Mesothelial cell of epicardium (in vitro differentiated cells): Measurements from ENCODE around the gene ACTR10. TPM values are rescaled to one million over a fixed set of nuclear protein-coding genes. Genes with fewer than 3 reads are reported as not detected.

Experiments
- DNase-seq, 2 experiments: peaks; one replicate each; pipeline ENCODE4 v3.0.0; 2021; ENCODE audit warnings: low spot score in 2 of 2; ENCODE audit not compliant: unreplicated experiment in 2 of 2
- H3K27ac Mint-ChIP-seq: 2 replicates; pipeline ENCODE4 v1.8.0; 2021; ENCODE audit warnings: mixed read lengths
- H3K27me3 Mint-ChIP-seq: 2 replicates; pipeline ENCODE4 v1.8.0; 2021; ENCODE audit warnings: low read depth, mixed read lengths
- H3K36me3 Mint-ChIP-seq: 2 replicates; pipeline ENCODE4 v1.8.0; 2021; ENCODE audit warnings: mixed read lengths
- H3K4me1 Mint-ChIP-seq: 2 replicates; pipeline ENCODE4 v1.8.0; 2021; ENCODE audit warnings: mixed read lengths
- H3K4me3 Mint-ChIP-seq: 2 replicates; pipeline ENCODE4 v1.8.0; 2021; ENCODE audit warnings: mild to moderate bottlenecking, moderate library complexity, mixed read lengths
- H3K9me3 Mint-ChIP-seq: 2 replicates; pipeline ENCODE4 v1.8.0; 2021; ENCODE audit warnings: mixed read lengths
- total RNA-seq: library from RNA; stranded (reverse); gene quantifications from 3 replicates; pipeline ENCODE4 v1.2.1, GENCODE V29; 2021
- TF ChIP-seq, protein P1 (sequence below): fragments of 200-600 bp; sonication (generic); IDR thresholded peaks from one replicate; pipeline ENCODE4 v1.5.0; 2021; ENCODE audit warnings: antibody characterized with exemption; ENCODE audit not compliant: unreplicated experiment

Gene ACTR10
- total RNA-seq, 1 donor from 2014 or later = 67.1 TPM

DNA sequence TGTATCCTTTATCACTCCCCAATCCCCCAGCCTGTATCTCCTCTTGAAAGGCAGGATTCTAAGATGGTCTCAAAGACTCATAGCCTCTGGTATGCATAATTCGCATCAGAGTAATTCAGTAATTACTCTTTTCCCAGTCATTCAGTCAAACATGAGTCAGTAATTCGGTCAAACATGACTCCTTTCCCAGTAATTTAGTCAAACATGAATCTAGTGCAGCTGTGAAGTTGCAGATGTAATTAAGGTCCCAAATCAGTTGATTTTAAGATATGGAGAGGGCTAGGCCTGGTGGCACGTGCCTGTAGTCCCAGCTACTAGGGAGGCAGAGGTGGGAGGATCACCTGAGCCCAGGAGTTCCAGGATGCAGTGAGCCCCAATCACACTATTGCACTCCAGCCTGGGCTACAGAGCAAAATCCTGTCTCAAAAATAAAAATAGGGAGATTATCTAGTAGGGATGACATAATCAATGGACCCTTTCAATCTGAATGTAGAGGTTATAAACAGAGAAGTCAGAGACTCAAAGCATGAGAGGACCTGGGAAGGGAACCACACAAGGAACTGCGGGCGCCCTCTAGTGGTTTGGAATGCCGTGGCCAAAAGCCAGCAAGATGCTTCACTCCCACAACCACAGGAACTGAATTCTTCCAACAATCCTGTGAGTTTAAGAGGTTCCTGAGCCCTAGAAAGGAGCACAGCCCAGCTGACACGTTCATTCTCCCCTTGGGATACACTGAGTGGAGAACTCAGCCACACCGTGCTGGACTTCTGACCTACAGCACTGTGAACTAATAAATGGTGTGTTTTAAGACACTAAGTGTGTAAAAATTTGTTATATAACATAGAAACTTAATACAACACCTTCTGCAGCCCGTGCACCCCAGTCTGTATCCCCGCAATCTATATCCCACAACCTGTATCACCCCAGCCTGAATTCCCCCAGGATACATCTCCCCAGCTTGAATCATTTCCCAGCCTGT lies 33.7 kb upstream of the ACTR10 start:
- H3K4me1 Mint-ChIP-seq = peaks cover 7% of the 10 kb centered on the region
- no peaks in the 10 kb centered on the region for H3K36me3 Mint-ChIP-seq
- no peaks in the 10 kb centered on the region for H3K9me3 Mint-ChIP-seq
- TF ChIP-seq, protein P1, sequence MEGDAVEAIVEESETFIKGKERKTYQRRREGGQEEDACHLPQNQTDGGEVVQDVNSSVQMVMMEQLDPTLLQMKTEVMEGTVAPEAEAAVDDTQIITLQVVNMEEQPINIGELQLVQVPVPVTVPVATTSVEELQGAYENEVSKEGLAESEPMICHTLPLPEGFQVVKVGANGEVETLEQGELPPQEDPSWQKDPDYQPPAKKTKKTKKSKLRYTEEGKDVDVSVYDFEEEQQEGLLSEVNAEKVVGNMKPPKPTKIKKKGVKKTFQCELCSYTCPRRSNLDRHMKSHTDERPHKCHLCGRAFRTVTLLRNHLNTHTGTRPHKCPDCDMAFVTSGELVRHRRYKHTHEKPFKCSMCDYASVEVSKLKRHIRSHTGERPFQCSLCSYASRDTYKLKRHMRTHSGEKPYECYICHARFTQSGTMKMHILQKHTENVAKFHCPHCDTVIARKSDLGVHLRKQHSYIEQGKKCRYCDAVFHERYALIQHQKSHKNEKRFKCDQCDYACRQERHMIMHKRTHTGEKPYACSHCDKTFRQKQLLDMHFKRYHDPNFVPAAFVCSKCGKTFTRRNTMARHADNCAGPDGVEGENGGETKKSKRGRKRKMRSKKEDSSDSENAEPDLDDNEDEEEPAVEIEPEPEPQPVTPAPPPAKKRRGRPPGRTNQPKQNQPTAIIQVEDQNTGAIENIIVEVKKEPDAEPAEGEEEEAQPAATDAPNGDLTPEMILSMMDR = peak; percentile 74
- H3K4me3 Mint-ChIP-seq = no peak overlapping the region
- peak; percentile 66 to 91 for DNase-seq
- peaks cover 2% of the 10 kb centered on the region for H3K27me3 Mint-ChIP-seq
- no peak overlapping the region for H3K27ac Mint-ChIP-seq

- H3K4me3 Mint-ChIP-seq = no peak overlapping the region
- no peaks in the 10 kb centered on the region for H3K9me3 Mint-ChIP-seq
- no peak for DNase-seq
- no peak overlapping the region for H3K27ac Mint-ChIP-seq
- H3K27me3 Mint-ChIP-seq = peaks cover 1% of the 10 kb centered on the region
- H3K4me1 Mint-ChIP-seq = peaks cover 9% of the 10 kb centered on the region
- TF ChIP-seq, protein P1 = no peak
- H3K36me3 Mint-ChIP-seq = no peaks in the 10 kb centered on the region
Observed at GRCh38 chr14:58167057-58167456, 32.9 kb upstream of the ACTR10 start.

- Mint-ChIP-seq H3K9me3 (no peaks in the 10 kb centered on the region), H3K4me1 (peaks cover 9% of the 10 kb centered on the region), H3K27ac (no peak overlapping the region), H3K36me3 (no peaks in the 10 kb centered on the region), H3K4me3 (no peak overlapping the region), H3K27me3 (peaks cover 1% of the 10 kb centered on the region)
- TF ChIP-seq, protein P1 = no peak
- DNase-seq = no peak
Observed at GRCh38 chr14:58167891-58168290, 32.1 kb upstream of the ACTR10 start.

- Mint-ChIP-seq H3K4me3 (no peak overlapping the region), H3K9me3 (no peaks in the 10 kb centered on the region), H3K4me1 (peaks cover 9% of the 10 kb centered on the region), H3K27ac (no peak overlapping the region), H3K27me3 (peaks cover 1% of the 10 kb centered on the region), H3K36me3 (no peaks in the 10 kb centered on the region)
- peak; percentile 25 to 55 for DNase-seq
- TF ChIP-seq, protein P1 = no peak
Observed at GRCh38 chr14:58171090-58171489, 28.9 kb upstream of the ACTR10 start.

- peaks cover 2% of the 10 kb centered on the region for H3K27me3 Mint-ChIP-seq
- TF ChIP-seq, protein P1 = no peak
Observed at GRCh38 chr14:58177125-58177524, 22.8 kb upstream of the ACTR10 start.

More at GRCh38 chr14:58177125-58177524, 22.8 kb upstream of the ACTR10 start:
- Mint-ChIP-seq H3K4me1 (no peaks in the 10 kb centered on the region), H3K9me3 (no peaks in the 10 kb centered on the region), H3K36me3 (no peaks in the 10 kb centered on the region), H3K27ac (no peak overlapping the region), H3K4me3 (no peak overlapping the region)
- no peak for DNase-seq
